ENCODE measurements around the gene TANGO2. TPM values are rescaled to one million over a fixed set of nuclear protein-coding genes. Genes with fewer than 3 reads are reported as not detected.

The TANGO2 gene
- total RNA-seq, 1 donor from 2014 or later, result 10.0 TPM

DNA sequence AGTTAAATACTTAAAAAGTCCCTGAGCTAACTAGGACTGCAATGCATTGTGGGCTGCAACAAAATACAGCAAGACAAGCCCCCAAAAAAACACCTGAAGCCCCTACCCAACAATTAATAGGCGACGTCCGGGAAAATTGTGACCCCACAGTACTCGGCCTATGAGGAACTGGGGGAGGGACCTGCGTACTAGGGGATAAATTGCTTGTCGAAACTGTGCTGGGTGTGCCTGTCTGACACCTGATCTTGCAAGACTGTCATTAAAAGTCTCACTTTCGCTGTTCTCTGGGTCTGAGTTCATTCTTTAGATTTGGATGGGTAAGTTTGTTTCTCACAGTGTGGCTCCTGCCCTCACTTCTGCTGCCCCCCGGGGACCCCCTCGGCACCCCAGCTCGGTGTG, 15.2 kb downstream of the TANGO2 start:
- Histone ChIP-seq H3K4me1 (no peaks in the 10 kb centered on the region), H3K79me2 (ENCODE audit: low read depth) (no peaks in the 10 kb centered on the region), H3K4me2 (no peak overlapping the region), H4K20me1 (ENCODE audit: low read depth) (no peaks in the 10 kb centered on the region), H2AFZ (replicated peaks) (no peak overlapping the region), H3K36me3 (no peaks in the 10 kb centered on the region), H3K27me3 (no peaks in the 10 kb centered on the region), H3K27ac (no peak overlapping the region), H3K4me3 (no peak overlapping the region), H3F3A (ENCODE audit: low read depth) (no peaks in the 10 kb centered on the region), H3K9ac (no peak overlapping the region), H3K9me3 (ENCODE audit: low read depth) (no peaks in the 10 kb centered on the region)
- TF ChIP-seq, protein P1, sequence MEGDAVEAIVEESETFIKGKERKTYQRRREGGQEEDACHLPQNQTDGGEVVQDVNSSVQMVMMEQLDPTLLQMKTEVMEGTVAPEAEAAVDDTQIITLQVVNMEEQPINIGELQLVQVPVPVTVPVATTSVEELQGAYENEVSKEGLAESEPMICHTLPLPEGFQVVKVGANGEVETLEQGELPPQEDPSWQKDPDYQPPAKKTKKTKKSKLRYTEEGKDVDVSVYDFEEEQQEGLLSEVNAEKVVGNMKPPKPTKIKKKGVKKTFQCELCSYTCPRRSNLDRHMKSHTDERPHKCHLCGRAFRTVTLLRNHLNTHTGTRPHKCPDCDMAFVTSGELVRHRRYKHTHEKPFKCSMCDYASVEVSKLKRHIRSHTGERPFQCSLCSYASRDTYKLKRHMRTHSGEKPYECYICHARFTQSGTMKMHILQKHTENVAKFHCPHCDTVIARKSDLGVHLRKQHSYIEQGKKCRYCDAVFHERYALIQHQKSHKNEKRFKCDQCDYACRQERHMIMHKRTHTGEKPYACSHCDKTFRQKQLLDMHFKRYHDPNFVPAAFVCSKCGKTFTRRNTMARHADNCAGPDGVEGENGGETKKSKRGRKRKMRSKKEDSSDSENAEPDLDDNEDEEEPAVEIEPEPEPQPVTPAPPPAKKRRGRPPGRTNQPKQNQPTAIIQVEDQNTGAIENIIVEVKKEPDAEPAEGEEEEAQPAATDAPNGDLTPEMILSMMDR (IDR thresholded peaks at IDR 0.05), result no peak
- TF ChIP-seq EZH2 (IDR thresholded peaks at IDR 0.05) (no peak), EZH2phosphoT487 (IDR thresholded peaks at IDR 0.05) (no peak)
- H3K27ac Mint-ChIP-seq, result no peak overlapping the region
- peaks cover 6% of the 10 kb centered on the region for H3K27me3 Mint-ChIP-seq (ENCODE audit: insufficient read depth, low read depth)
- H3K9me3 Mint-ChIP-seq, result no peaks in the 10 kb centered on the region
- H3K4me1 Mint-ChIP-seq, result peaks cover 11% of the 10 kb centered on the region
- no peaks in the 10 kb centered on the region for H3K36me3 Mint-ChIP-seq
- no peak for DNase-seq (ENCODE audit: low spot score)
- no peak overlapping the region for H3K4me3 Mint-ChIP-seq

DNA sequence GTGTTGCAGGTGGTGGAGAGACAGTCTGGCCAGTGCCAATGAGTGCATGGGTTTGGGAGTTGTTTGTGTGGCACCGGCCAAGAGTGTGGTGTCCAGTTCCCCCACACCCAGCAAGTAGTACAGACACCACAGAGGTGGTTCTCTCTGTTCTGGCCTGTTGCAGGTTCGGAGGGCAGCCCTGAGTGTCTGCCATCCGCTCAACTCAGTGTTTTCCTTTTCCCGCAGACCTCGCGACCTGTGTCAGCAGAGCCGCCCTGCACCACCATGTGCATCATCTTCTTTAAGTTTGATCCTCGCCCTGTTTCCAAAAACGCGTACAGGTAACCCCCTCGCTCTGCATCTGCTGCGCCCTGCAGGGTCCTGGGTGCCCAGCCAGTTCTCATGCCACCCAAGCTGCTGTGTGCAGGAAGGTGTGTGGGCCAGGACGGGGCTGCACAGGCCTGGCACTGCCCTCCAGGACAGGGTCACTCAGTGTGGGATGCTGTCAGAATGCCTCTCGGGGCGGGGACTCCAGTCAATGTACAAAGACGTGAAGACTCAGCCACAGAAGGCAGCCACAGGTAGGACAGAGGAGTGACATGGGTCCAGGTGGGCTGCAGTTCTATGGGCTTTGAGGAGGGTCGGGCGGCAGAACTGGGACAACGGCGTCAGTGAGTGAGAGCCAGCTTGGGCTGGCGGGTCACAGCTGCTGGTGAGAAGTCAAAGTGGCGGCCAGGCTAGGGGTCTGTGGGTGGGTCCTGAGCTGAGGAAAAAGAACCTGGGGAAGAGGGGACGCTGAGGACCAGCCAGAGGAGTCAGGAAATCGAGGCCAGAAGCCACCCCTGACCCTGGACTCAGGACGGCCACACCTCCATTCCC, 15.9 kb downstream of the TANGO2 start:
- Histone ChIP-seq H3K4me2 (no peak overlapping the region), H2AFZ (replicated peaks) (no peak overlapping the region), H3F3A (ENCODE audit: low read depth) (no peaks in the 10 kb centered on the region), H3K4me1 (no peaks in the 10 kb centered on the region), H3K9ac (no peak overlapping the region), H3K79me2 (ENCODE audit: low read depth) (no peaks in the 10 kb centered on the region), H4K20me1 (ENCODE audit: low read depth) (no peaks in the 10 kb centered on the region), H3K27ac (no peak overlapping the region), H3K9me3 (ENCODE audit: low read depth) (no peaks in the 10 kb centered on the region), H3K36me3 (no peaks in the 10 kb centered on the region), H3K4me3 (no peak overlapping the region), H3K27me3 (no peaks in the 10 kb centered on the region)
- H3K4me3 Mint-ChIP-seq, result no peak overlapping the region
- H3K27ac Mint-ChIP-seq, result no peak overlapping the region
- peaks cover 6% of the 10 kb centered on the region for H3K27me3 Mint-ChIP-seq (ENCODE audit: insufficient read depth, low read depth)
- DNase-seq (ENCODE audit: low spot score), result no peak
- TF ChIP-seq EZH2 (IDR thresholded peaks at IDR 0.05) (no peak), EZH2phosphoT487 (IDR thresholded peaks at IDR 0.05) (no peak)
- TF ChIP-seq, protein P1 (IDR thresholded peaks at IDR 0.05), result no peak
- H3K4me1 Mint-ChIP-seq, result peaks cover 11% of the 10 kb centered on the region
- no peaks in the 10 kb centered on the region for H3K9me3 Mint-ChIP-seq
- H3K36me3 Mint-ChIP-seq, result no peaks in the 10 kb centered on the region

DNA sequence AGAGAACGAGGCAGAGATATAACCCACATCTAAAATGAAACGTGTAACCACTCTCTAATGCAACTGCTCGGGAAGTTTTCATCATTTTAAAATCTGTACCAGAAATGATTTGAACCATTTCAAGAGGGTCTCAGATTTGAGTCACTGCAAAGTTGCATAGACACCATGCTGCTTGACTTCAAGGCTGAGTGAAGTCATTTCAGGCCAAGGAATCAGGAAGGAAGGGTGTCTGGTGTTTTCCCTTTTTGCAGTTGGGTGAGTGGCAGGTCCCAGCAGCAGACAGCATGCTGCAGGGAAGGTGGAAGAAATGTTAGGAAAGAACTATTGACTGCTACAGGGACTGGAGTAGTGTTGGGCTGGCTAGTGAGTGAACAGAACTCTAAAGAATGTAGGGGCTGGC, 16.5 kb downstream of the TANGO2 start:
- TF ChIP-seq EZH2phosphoT487 (IDR thresholded peaks at IDR 0.05), result no peak
- TF ChIP-seq EZH2 (IDR thresholded peaks at IDR 0.05), result no peak
- TF ChIP-seq, protein P1 (IDR thresholded peaks at IDR 0.05), result no peak
- Histone ChIP-seq H4K20me1 (ENCODE audit: low read depth) (no peaks in the 10 kb centered on the region), H3K4me1 (no peaks in the 10 kb centered on the region), H3F3A (ENCODE audit: low read depth) (no peaks in the 10 kb centered on the region), H2AFZ (replicated peaks) (no peak overlapping the region), H3K36me3 (no peaks in the 10 kb centered on the region), H3K27me3 (no peaks in the 10 kb centered on the region), H3K27ac (no peak overlapping the region), H3K4me2 (no peak overlapping the region), H3K9me3 (ENCODE audit: low read depth) (no peaks in the 10 kb centered on the region), H3K9ac (no peak overlapping the region), H3K79me2 (ENCODE audit: low read depth) (no peaks in the 10 kb centered on the region), H3K4me3 (no peak overlapping the region)
- Mint-ChIP-seq H3K36me3 (no peaks in the 10 kb centered on the region), H3K4me1 (peaks cover 11% of the 10 kb centered on the region), H3K4me3 (no peak overlapping the region), H3K27ac (peak overlapping the region; percentile 74), H3K27me3 (ENCODE audit: insufficient read depth, low read depth) (peaks cover 6% of the 10 kb centered on the region), H3K9me3 (no peaks in the 10 kb centered on the region)
- no peak for DNase-seq (ENCODE audit: low spot score)
